TTC549 (cell line): ENCODE measurements around the gene HCN3.
"Not testable (repeated sequence)": the region's sequence is repeated elsewhere in the genome, so short reads cannot be mapped to it uniquely, and the experiment has no call there.

Source experiments
- FAIRE-seq: peaks from 2 replicates; lab custom pipeline; 2012; peaks lifted over from hg19 to GRCh38; lab: Jason Lieb, UNC

Gene HCN3

DNA sequence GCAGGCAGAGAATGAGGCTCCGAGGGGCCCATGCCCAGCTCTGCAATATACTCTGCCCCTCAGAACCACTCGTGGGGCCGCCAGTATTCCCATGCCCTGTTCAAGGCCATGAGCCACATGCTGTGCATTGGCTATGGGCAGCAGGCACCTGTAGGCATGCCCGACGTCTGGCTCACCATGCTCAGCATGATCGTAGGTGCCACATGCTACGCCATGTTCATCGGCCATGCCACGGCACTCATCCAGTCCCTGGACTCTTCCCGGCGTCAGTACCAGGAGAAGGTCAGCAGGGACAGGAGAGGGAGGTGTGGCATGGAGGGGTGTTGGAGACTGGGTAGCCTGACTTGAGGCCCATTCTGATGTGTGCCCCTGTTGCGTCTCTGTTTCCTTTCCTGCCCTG, 7.2 kb downstream of the HCN3 start:
- no peak for FAIRE-seq

DNA sequence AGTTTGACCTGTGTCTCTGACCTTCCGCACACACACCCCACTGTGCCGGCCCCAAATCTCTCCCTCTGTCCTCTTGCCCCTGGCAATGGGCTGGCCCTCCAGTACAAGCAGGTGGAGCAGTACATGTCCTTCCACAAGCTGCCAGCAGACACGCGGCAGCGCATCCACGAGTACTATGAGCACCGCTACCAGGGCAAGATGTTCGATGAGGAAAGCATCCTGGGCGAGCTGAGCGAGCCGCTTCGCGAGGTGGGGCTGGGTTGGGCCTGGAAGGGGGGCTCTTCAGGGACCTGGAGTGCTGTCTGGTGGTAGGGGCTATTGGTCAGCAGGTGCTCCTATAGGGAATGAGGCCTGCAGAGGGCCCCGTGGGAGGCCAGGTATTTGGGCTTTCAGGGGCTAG, 7.8 kb downstream of the HCN3 start:
- no peak for FAIRE-seq

- FAIRE-seq, result no peak
These were observed 8.4 kb downstream of the HCN3 start for GRCh38 chr1:155285631-155286044.

DNA sequence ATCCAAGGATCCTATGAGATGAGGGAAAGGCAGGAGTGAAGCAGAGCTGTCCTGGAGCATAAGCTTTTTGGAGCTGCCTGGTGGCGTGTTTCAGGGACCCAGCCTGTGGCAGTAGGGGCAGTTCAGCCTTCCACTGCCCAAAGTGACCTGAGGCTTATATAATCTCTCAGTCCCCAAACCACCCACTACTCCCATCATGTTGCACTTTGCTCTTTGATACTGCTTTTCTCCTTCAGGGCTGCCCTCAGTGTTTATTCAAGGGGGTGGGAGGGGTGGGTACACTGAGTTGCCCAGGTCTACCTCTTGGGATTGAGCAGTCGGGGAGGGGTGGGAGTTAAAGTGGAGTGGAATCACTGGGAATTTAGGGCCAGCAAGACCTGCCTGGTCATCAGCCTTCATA, 9.3 kb downstream of the HCN3 start:
- FAIRE-seq, result no peak

DNA sequence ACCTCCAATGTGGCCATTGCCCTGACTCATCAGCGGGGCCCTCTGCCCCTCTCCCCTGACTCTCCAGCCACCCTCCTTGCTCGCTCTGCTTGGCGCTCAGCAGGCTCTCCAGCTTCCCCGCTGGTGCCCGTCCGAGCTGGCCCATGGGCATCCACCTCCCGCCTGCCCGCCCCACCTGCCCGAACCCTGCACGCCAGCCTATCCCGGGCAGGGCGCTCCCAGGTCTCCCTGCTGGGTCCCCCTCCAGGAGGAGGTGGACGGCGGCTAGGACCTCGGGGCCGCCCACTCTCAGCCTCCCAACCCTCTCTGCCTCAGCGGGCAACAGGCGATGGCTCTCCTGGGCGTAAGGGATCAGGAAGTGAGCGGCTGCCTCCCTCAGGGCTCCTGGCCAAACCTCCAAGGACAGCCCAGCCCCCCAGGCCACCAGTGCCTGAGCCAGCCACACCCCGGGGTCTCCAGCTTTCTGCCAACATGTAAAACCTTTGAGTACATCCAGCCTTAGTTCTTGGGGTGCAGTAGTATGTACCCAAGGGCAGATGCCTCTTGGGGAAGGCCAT, 10.8 kb downstream of the HCN3 start:
- FAIRE-seq, result no peak

GRCh38 chr1:155291006-155291405, 13.7 kb downstream of the HCN3 start:
- FAIRE-seq, result not testable (repeated sequence)

- no peak for FAIRE-seq
These were observed 16.0 kb downstream of the HCN3 start for GRCh38 chr1:155293086-155293749.

- no peak for FAIRE-seq
These were observed 17.4 kb downstream of the HCN3 start for GRCh38 chr1:155294520-155295182.

DNA sequence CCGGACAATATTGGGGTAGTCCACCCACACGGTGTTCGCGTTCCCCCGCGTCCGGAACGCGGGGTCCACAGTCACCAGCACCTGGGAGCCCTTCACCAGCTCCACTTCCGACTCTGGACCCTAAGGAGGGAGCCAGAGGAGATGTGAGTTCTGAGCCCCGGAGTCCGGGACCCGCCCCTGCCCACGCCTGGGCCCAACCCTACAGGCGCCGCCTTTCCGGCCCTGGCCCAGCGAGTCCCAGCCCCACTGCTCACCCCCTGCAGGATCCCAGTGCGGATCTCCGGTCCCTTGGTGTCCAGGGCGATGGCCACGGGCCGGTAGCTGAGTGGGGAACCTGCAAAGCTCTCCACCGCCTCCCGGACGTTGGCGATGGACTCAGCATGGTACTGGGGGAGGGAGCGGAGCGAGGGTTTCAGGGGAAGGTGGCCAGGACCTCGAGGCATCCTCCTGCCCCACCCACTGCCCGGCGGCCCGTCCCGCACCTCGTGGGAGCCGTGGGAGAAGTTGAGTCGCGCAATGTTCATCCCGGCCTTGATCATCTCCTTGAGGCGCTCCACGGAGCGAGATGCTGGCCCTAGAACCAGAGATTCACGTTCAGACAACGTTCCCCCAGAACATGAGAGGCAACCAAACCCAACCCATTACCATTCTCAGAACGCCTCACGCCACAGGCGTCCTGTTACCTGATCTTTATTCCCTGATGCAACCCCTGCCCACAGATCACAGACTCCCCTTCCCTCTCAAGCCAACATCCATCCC, 18.1 kb downstream of the HCN3 start:
- no peak for FAIRE-seq

GRCh38 chr1:155295942-155296267, 18.6 kb downstream of the HCN3 start:
- FAIRE-seq, result no peak

- no peak for FAIRE-seq
These were observed 19.4 kb downstream of the HCN3 start for GRCh38 chr1:155296661-155297060.

- no peak for FAIRE-seq
These were observed 20.1 kb downstream of the HCN3 start for GRCh38 chr1:155297384-155297783.

DNA sequence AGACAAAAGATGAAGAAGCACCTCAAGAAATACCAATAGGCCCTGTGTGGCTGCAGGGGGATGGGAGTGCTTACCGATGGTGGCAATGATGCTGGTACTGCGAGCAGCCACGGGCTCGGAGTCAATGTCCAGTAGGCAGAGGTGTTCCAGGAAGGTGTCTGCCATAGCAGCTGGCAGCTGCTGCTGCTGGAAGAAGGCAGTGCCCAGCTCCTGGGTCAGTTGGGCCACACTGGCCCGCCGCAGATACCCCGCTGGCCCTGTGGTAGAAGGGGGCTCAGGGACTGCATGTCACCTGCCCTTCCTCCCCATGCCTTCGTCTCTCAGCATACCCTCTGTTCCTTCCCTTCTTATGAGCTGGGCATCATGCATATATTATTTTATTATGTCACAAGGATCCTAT, 22.8 kb downstream of the HCN3 start:
- no peak for FAIRE-seq

- no peak for FAIRE-seq
These were observed 23.5 kb downstream of the HCN3 start for GRCh38 chr1:155300553-155301329.

DNA sequence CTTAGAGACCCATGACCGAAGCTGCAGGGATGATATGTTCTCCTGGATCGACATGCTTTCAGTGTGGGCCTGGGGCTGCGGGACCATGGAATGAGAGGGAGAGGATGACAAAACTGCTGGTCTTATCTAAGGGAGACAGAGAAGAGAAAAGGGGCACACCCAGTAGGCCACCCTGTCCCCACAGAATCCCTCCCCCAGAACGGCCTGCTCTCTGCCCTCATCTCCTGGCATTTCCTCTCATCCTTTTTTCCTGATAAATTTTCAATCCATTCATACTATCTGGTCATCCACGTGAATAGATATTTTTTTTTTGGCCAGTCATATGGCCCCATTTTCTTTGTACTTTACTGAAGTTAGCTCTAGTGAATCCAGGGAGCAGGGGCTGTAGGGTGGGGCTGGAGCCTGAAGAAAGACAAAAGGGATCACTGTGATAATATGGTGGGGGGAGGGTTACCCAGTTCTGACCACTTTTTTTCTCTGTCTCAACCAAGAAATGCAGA, 24.1 kb downstream of the HCN3 start, which contains the start of gene PKLR:
PKLR (minus strand) TSS at position 97 of the 500 bp plus-strand sequence; CDS start at position 54, 43 bp downstream.
- no peak for FAIRE-seq

GRCh38 chr1:155304558-155305063, 27.3 kb downstream of the HCN3 start:
- no peak for FAIRE-seq

DNA sequence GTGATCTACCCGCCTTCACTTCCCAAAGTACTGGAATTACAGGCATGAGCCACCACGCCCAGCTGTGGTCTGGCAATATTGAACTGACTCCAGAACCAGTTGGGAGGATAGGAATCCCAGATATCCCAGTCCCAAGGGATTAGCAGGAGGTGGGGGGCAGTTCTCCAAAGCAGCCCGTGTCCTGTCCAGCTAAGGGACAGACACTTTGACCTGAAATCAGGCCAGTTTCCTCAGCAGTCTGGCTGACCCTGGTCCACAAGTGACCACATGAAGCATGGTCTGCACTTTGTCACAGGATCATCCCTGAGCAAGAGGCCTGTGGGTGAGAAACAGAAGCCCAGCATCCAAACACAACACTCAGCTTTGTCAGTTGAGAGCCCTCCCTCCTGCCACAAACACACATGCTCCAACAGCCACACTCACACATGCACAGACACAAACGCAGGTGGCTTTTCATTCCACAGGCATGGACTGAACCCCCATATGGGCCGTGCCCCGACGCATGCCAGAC, 28.7 kb downstream of the HCN3 start:
- no peak for FAIRE-seq

DNA sequence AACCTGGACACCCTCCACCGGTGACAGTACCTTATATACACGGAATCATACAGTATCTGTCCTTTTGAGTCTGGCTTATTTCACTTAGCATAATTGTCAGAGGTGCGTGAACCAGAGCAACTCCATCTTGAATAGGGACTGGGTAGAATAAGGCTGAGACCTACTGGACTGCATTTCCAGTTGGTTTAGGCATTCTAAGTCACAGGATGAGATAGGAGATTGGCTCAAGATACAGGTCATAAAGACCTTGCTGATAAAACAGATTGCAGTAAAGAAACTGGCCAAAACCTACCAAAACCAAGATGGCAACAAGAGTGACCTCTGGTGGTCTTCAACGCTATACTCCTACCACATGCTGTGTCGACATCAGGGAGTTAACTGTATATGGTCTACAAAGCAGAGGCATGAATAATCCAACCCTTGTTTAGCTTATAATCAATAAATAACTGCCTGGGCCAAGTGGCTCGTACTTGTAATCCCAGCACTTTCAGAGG, 30.0 kb downstream of the HCN3 start:
- FAIRE-seq, result no peak

GRCh38 chr1:155308493-155309422, 31.5 kb downstream of the HCN3 start, which contains the start of gene FDPS:
Gene FDPS (plus strand): TSS chr1:155308866. CDS start chr1:155309790, 924 bp downstream.
- peak; percentile 99 for FAIRE-seq

DNA sequence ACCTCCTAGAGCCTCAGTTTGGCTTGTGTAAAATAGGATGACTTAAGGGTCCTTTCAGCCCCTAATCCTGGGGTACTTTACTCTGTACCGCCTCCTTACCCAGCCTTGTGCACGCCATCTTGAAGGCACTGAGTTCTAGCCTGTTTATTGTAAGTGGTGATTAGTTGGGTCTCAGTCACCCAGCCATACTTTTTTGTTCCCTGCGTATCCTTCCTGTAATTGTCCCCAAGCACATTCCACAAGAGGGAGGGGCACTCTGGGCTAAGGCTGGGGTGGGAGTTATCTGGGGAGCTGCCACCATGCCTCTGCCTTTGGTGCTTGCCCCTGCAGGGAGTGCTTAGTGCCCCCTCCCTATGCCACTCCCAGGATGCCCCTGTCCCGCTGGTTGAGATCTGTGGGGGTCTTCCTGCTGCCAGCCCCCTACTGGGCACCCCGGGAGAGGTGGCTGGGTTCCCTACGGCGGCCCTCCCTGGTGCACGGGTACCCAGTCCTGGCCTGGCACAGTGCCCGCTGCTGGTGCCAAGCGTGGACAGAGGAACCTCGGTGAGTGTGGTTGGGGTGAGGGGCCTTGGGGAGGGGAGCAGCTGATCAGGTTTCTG, 32.3 kb downstream of the HCN3 start:
- no peak for FAIRE-seq
